K562 (cell line): ENCODE data around the gene ENSA. TPM values are rescaled to one million over a fixed set of nuclear protein-coding genes. Genes with fewer than 3 reads are reported as not detected.
A peak's percentile ranks its signal among the peaks of the same experiment; 100 is the strongest.

Experiments used
- L3MBTL2 ChIP-seq: fragments of 450-650 bp; IDR thresholded peaks from 2 replicates; pipeline ENCODE4 v1.6.1; 2016; ENCODE audit warnings: mild to moderate bottlenecking, moderate library complexity
- LARP7 ChIP-seq: fragments of 450-650 bp; IDR thresholded peaks from 2 replicates; pipeline ENCODE4 v1.6.1; 2016
- MXD1 ChIP-seq: fragments of 250-450 bp; sonication (Bioruptor Pico); IDR thresholded peaks from 2 replicates; pipeline ENCODE4 v1.8.0; 2021; ENCODE audit warnings: borderline replicate concordance, mild to moderate bottlenecking, moderate library complexity; ENCODE audit not compliant: poor library complexity, severe bottlenecking
- SIRT6 ChIP-seq: IDR thresholded peaks from one replicate; pipeline ENCODE4 v1.6.1; 2012; ENCODE audit warnings: low read depth, mild to moderate bottlenecking, control low read depth, inconsistent platforms, low read length, moderate library complexity
- TBL1XR1 ChIP-seq, 2 experiments: IDR thresholded peaks; 2 replicates each; pipeline ENCODE4 v1.6.1; 2012; ENCODE audit warnings: improper control_type of control experiment in 2 of 2, low read length in 2 of 2, mild to moderate bottlenecking in 1 of 2
- ZNF408 ChIP-seq: fragments of 250-450 bp; sonication (Bioruptor Pico); IDR thresholded peaks from 2 replicates; pipeline ENCODE4 v1.4.0; 2020; ENCODE audit warnings: low read depth, mild to moderate bottlenecking, moderate library complexity
- ZNF609 ChIP-seq: sonication (generic); formaldehyde crosslinking; IDR thresholded peaks from 2 replicates; pipeline ENCODE4 v1.8.1; 2023; ENCODE audit warnings: missing genetic modification reagents, mild to moderate bottlenecking, borderline replicate concordance
- polyA plus RNA-seq, 8 experiments: library from polyadenylated mRNA; depleted of rRNA in 4 of 8; stranded (reverse) in 5 of 8; unstranded in 3 of 8; fragments of >200 nt; fragmentation: Nextera tagmentation in 2 of 8; fragmentation: Illumina TruSeq in 1 of 8; extraction: Ambion mirVana in 2 of 8; extraction: Trizol in 1 of 8; gene quantifications; 2 replicates each; pipeline versions ENCODE4 v1.2.1 to v1.2.3, GENCODE V29; 2011 to 2014; ENCODE audit warnings: inconsistent platforms in 1 of 8, missing spikeins in 1 of 8
- total RNA-seq, 7 experiments: library from RNA; depleted of rRNA in 6 of 7; stranded (reverse); fragments of >200 nt in 6 of 7; fragmentation: Illumina TruSeq in 2 of 7; extraction: Trizol in 2 of 7; gene quantifications; 2 replicates each; pipeline versions ENCODE4 v1.2.1 to v1.2.3, GENCODE V29; 2011 to 2021; ENCODE audit warnings: low replicate concordance in 1 of 7
- TF ChIP-seq, protein P1 (sequence below): fragments of 450-650 bp; IDR thresholded peaks from 2 replicates; pipeline ENCODE4 v1.6.1; 2016; ENCODE audit warnings: mild to moderate bottlenecking, moderate library complexity

The ENSA gene
- total and polyA plus RNA-seq, 9 of the 15 experiments (the other 6 are each of a cell fraction or from before 2014, with no cell fraction given) = 68.1 to 605 (median 188) TPM

DNA sequence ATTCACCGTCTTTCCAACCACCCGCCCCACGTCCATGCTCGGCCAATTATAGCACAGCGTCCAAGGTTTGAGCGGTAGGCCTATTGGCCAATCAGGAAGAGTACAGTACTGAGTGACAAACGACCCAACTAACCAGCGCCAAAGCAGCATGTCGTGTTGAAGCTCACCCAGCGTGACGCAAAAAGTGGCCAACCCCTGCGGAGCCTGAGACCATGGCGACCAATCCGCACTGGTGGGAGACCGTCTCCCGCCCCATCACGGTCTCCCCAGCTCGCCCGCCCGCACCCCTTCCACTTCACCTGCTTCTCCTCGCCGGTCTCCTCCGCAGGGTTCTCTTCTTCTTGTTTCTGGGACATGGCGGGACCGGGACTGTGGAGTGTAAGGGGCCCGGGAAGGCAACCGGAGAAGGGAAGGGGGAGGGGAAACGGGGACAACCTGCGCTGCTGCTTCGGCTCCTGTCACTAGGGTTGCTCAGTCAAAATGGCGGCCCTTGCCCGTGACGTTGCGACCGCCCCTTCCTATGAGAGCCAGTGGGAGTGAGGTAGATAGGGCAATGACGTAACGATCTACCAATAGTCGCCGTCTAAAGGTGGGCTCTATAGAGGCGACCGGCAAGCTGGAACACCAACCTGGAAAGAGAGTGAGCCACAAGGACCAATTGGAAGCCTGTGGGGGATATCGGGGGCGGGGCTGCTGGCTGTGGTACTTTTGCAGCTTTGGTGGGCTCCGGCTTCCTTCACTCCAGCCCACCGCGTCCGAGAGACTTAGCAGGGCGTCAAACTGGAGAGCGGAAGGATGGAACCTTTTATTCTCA, at the start of gene ENSA (continued):
- TF ChIP-seq ZNF609 (no peak), MXD1 (CRISPR knock-in tag) (no peak), TBL1XR1 (IDR thresholded peaks at IDR 0.05; ENCODE audit: low read length in 2 of 2) (no peak; a peak in 1 of 4 replicates), LARP7 (no peak), SIRT6 (no peak), L3MBTL2 (peak; percentile 67), ZNF408 (CRISPR knock-in tag) (no peak)
- TF ChIP-seq, protein P1, sequence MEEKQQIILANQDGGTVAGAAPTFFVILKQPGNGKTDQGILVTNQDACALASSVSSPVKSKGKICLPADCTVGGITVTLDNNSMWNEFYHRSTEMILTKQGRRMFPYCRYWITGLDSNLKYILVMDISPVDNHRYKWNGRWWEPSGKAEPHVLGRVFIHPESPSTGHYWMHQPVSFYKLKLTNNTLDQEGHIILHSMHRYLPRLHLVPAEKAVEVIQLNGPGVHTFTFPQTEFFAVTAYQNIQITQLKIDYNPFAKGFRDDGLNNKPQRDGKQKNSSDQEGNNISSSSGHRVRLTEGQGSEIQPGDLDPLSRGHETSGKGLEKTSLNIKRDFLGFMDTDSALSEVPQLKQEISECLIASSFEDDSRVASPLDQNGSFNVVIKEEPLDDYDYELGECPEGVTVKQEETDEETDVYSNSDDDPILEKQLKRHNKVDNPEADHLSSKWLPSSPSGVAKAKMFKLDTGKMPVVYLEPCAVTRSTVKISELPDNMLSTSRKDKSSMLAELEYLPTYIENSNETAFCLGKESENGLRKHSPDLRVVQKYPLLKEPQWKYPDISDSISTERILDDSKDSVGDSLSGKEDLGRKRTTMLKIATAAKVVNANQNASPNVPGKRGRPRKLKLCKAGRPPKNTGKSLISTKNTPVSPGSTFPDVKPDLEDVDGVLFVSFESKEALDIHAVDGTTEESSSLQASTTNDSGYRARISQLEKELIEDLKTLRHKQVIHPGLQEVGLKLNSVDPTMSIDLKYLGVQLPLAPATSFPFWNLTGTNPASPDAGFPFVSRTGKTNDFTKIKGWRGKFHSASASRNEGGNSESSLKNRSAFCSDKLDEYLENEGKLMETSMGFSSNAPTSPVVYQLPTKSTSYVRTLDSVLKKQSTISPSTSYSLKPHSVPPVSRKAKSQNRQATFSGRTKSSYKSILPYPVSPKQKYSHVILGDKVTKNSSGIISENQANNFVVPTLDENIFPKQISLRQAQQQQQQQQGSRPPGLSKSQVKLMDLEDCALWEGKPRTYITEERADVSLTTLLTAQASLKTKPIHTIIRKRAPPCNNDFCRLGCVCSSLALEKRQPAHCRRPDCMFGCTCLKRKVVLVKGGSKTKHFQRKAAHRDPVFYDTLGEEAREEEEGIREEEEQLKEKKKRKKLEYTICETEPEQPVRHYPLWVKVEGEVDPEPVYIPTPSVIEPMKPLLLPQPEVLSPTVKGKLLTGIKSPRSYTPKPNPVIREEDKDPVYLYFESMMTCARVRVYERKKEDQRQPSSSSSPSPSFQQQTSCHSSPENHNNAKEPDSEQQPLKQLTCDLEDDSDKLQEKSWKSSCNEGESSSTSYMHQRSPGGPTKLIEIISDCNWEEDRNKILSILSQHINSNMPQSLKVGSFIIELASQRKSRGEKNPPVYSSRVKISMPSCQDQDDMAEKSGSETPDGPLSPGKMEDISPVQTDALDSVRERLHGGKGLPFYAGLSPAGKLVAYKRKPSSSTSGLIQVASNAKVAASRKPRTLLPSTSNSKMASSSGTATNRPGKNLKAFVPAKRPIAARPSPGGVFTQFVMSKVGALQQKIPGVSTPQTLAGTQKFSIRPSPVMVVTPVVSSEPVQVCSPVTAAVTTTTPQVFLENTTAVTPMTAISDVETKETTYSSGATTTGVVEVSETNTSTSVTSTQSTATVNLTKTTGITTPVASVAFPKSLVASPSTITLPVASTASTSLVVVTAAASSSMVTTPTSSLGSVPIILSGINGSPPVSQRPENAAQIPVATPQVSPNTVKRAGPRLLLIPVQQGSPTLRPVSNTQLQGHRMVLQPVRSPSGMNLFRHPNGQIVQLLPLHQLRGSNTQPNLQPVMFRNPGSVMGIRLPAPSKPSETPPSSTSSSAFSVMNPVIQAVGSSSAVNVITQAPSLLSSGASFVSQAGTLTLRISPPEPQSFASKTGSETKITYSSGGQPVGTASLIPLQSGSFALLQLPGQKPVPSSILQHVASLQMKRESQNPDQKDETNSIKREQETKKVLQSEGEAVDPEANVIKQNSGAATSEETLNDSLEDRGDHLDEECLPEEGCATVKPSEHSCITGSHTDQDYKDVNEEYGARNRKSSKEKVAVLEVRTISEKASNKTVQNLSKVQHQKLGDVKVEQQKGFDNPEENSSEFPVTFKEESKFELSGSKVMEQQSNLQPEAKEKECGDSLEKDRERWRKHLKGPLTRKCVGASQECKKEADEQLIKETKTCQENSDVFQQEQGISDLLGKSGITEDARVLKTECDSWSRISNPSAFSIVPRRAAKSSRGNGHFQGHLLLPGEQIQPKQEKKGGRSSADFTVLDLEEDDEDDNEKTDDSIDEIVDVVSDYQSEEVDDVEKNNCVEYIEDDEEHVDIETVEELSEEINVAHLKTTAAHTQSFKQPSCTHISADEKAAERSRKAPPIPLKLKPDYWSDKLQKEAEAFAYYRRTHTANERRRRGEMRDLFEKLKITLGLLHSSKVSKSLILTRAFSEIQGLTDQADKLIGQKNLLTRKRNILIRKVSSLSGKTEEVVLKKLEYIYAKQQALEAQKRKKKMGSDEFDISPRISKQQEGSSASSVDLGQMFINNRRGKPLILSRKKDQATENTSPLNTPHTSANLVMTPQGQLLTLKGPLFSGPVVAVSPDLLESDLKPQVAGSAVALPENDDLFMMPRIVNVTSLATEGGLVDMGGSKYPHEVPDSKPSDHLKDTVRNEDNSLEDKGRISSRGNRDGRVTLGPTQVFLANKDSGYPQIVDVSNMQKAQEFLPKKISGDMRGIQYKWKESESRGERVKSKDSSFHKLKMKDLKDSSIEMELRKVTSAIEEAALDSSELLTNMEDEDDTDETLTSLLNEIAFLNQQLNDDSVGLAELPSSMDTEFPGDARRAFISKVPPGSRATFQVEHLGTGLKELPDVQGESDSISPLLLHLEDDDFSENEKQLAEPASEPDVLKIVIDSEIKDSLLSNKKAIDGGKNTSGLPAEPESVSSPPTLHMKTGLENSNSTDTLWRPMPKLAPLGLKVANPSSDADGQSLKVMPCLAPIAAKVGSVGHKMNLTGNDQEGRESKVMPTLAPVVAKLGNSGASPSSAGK = no peak; the same call in 1 of the 2 replicates
